ENCODE results near the gene ZNF512B. TPM values are rescaled to one million over a fixed set of nuclear protein-coding genes. Genes with fewer than 3 reads are reported as not detected.

Gene ZNF512B
- total RNA-seq, 4 donors from 2014 or later: 5.8 to 7.4 (median 6.4) TPM

DNA sequence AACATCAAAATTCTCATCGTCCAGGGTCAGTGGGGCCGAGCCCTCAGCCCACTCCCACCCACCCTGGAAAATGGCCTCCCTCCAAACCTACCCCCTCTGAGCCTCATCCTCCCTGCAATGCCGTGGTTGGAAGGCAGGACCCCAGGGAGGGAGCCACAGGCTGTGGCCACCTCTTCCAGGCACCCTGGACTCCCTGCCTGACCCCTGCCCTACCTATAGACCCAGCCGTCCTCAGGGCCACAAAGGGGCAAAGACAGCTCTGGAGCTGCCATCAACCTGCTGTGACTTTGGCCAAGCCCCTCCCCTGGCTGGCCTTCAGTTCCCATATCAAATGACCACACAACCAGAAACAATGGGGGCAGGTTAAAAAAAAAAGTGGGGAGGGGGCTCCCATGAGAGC is 11.3 kb downstream of the ZNF512B start:
- H3K9me3 ChIP-seq: no peaks in the 10 kb centered on the region
- TF ChIP-seq CTCF (IDR thresholded peaks at IDR 0.05): no peak
- TF ChIP-seq POLR2A (IDR thresholded peaks at IDR 0.05): no peak
- no peak for DNase-seq
- H3K36me3 ChIP-seq: peaks cover 0 to 21% (median 0%) of the 10 kb centered on the region in 3 donors
- no peaks in the 10 kb centered on the region for H3K27me3 ChIP-seq
- no peak overlapping the region for H3K4me3 ChIP-seq
- peak overlapping the region in 1 of 4 donors; percentile 90 for H3K27ac ChIP-seq
- H3K4me1 ChIP-seq: peaks cover 6 to 41% (median 23%) of the 10 kb centered on the region in 4 donors

DNA sequence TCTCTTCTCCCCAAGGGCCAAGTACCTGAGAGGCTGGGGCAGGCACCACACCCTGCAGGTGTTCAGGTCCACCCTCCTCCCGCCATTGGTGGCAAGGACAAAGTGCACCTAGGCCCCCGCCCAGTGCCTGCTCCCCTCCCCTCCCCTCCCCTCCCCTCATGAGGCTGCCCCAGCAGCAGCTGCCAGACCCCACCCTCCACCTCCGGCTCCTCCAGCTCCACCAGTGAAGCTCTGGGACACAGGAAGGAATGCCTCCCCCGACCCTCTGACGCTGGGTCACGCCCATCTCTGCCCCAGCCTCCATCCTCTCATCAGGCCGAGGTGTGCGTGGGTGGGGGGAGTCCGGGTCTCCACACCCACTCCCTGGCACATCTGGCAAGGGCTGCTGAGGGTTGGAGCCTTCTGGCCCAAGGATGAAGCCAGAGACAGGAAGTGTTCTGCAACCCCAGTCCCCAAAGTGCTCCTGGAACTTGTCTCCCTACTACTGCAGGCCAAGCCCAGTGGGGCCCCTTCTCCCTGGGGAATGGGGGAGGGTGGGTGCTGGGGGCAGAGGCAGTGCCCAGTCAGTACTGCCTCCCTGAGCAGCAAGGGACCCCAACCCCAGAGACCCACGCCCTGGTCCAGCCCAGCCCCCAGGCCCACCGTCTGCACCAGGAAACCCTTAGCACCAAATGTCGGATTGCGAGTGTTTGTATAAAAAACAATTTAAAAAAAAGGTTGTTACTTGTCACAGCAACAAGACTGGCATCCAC is 11.9 kb downstream of the ZNF512B start:
- peak overlapping the region; percentile 61 to 94 (median 82) for H3K27ac ChIP-seq
- H3K4me1 ChIP-seq: peaks cover 8 to 47% (median 23%) of the 10 kb centered on the region in 4 donors
- DNase-seq: peak in 2 of 3 donors; percentile 89 to 90
- H3K36me3 ChIP-seq: peaks cover 0 to 15% (median 0%) of the 10 kb centered on the region in 3 donors
- no peaks in the 10 kb centered on the region for H3K9me3 ChIP-seq
- no peaks in the 10 kb centered on the region for H3K27me3 ChIP-seq
- peak overlapping the region in 3 of 4 donors; percentile 66 to 95 (median 89) for H3K4me3 ChIP-seq
- TF ChIP-seq POLR2A (IDR thresholded peaks at IDR 0.05) (no peak), CTCF (IDR thresholded peaks at IDR 0.05) (no peak)

DNA sequence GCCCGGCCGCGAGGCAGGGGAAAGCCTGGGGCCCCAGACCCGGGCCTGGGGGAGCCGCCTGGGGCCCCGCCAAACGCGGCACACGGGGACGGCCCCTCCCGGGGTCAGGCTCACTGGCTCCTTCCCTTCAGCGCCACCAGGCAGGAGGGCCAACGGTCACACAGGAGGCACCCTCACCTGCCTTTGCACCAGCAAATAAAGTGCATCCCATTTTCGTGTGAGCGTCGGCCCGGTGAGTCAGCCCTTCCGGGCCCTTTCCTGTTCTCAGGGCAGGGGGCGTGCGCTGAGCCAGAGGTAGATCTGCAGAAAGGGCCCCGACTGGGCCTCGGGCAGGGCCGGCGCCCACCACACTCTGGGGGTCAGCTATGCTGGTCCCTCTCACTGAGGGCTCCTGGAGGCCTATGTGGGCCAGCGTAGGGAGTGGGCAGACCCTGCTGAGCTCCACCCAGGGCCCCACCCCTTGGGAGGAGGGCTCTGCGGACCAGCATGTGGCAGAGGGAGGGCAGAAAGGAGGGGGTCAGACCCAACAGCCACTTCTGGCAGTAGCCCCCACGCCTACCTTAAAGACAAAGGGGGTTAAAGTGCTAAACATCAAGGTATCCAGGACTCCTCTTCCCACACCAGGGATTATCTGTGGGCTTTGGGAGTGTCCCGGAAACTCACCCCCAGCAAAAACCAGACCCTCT is 12.6 kb downstream of the ZNF512B start:
- Histone ChIP-seq H3K27ac (peak overlapping the region; percentile 61 to 94 (median 82)), H3K27me3 (no peaks in the 10 kb centered on the region), H3K36me3 (peaks cover 0 to 9% (median 0%) of the 10 kb centered on the region in 3 donors), H3K9me3 (no peaks in the 10 kb centered on the region), H3K4me3 (peak overlapping the region; percentile 66 to 100 (median 92)), H3K4me1 (peaks cover 11 to 55% (median 25%) of the 10 kb centered on the region in 4 donors)
- TF ChIP-seq CTCF (IDR thresholded peaks at IDR 0.05) (peak in 4 of 6 experiments; percentile 5 to 37 (median 20)), POLR2A (IDR thresholded peaks at IDR 0.05) (peak; percentile 21 to 49)
- DNase-seq: peak; percentile 59 to 86 (median 86)

GRCh38 chr20:63956664-63957003 is 13.1 kb downstream of the ZNF512B start:
- H3K36me3 ChIP-seq: peaks cover 0 to 4% (median 0%) of the 10 kb centered on the region in 3 donors
- peak overlapping the region; percentile 61 to 94 (median 82) for H3K27ac ChIP-seq
- H3K4me1 ChIP-seq: peaks cover 15 to 60% (median 29%) of the 10 kb centered on the region in 4 donors

More at GRCh38 chr20:63956664-63957003, 13.1 kb downstream of the ZNF512B start:
- Histone ChIP-seq H3K4me3 (peak overlapping the region; percentile 66 to 100 (median 92)), H3K27me3 (no peaks in the 10 kb centered on the region), H3K9me3 (no peaks in the 10 kb centered on the region)
- DNase-seq: no peak
- TF ChIP-seq CTCF (IDR thresholded peaks at IDR 0.05) (no peak), POLR2A (IDR thresholded peaks at IDR 0.05) (no peak)

Measured in Peyer's patch (tissue), 4 donors.